IMR-90 (cell line): ENCODE data around the gene GMPPA. TPM values are rescaled to one million over a fixed set of nuclear protein-coding genes. Genes with fewer than 3 reads are reported as not detected.

Experiments
- ATAC-seq: fragments of 200-7000 bp; cut with Tn5 transposase; 2 replicates; pipeline ENCODE4 v1.9.1; 2020; ENCODE audit warnings: low read depth, mild to moderate bottlenecking, moderate library complexity
- BruUV-seq: library from RNA; stranded (reverse); fragments of 400-500 nt; replicated peaks from 2 replicates; lab custom pipeline; 2021; lab: Mats Ljungman, UMichigan
- CTCF ChIA-PET: fragments of 300-600 bp; formaldehyde crosslinking; extraction: SDS; loops from one replicate; lab custom pipeline; 2021; ENCODE audit warnings: antibody characterized with exemption; lab: Yijun Ruan, JAX
- POLR2A ChIA-PET: fragments of 300-600 bp; sonication (Branson Sonifier 250); formaldehyde crosslinking; loops from one replicate; lab custom pipeline; 2022; ENCODE audit warnings: antibody characterized with exemption; ENCODE audit not compliant: unreplicated experiment; lab: Charles Lee
- DNase-seq: peaks from one replicate; pipeline ENCODE4 v3.0.0; 2013
- H2AFZ ChIP-seq: replicated peaks from 2 replicates; pipeline ENCODE3; 2013; ENCODE audit warnings: low read length, mild to moderate bottlenecking; ENCODE audit not compliant: poor library complexity
- H2AK5ac ChIP-seq: 2 replicates; pipeline ENCODE4 v1.6.1; 2013; ENCODE audit warnings: low read depth, low read length, inconsistent platforms
- H2AK9ac ChIP-seq: replicated peaks from 2 replicates; pipeline ENCODE3; 2013; ENCODE audit warnings: mild to moderate bottlenecking, low read depth, low read length, moderate library complexity; ENCODE audit not compliant: poor library complexity
- H2BK120ac ChIP-seq: 2 replicates; pipeline ENCODE4 v1.6.1; 2013; ENCODE audit warnings: low read depth, low read length, inconsistent platforms
- H2BK15ac ChIP-seq: 3 replicates; pipeline ENCODE4 v1.6.1; 2013; ENCODE audit warnings: low read depth, low read length, inconsistent platforms
- H2BK20ac ChIP-seq: 2 replicates; pipeline ENCODE4 v1.6.1; 2013; ENCODE audit warnings: low read depth, mild to moderate bottlenecking, inconsistent platforms, low read length, moderate library complexity
- H2BK5ac ChIP-seq: 2 replicates; pipeline ENCODE4 v1.6.1; 2013; ENCODE audit warnings: mild to moderate bottlenecking, low read depth, low read length, inconsistent platforms; ENCODE audit not compliant: poor library complexity, severe bottlenecking
- H3K14ac ChIP-seq: replicated peaks from 2 replicates; pipeline ENCODE4 v1.6.1; 2013; ENCODE audit warnings: low read depth, low read length, inconsistent platforms
- H3K18ac ChIP-seq: 2 replicates; pipeline ENCODE4 v1.6.1; 2013; ENCODE audit warnings: low read depth, low read length, control low read depth
- H3K23ac ChIP-seq: 2 replicates; pipeline ENCODE4 v1.6.1; 2013; ENCODE audit warnings: low read depth, low read length, inconsistent platforms
- H3K27ac ChIP-seq: 2 replicates; pipeline ENCODE4 v1.5.1; 2013; ENCODE audit warnings: mild to moderate bottlenecking, control low read depth, low read length; ENCODE audit not compliant: insufficient read depth
- H3K27me3 ChIP-seq: 2 replicates; pipeline ENCODE4 v1.6.1; 2013; ENCODE audit warnings: low read length; ENCODE audit not compliant: control insufficient read depth, insufficient read depth
- H3K36me3 ChIP-seq: 2 replicates; pipeline ENCODE4 v1.6.1; 2013; ENCODE audit warnings: low read length, mixed read lengths; ENCODE audit not compliant: control insufficient read depth, insufficient read depth
- H3K4ac ChIP-seq: 2 replicates; pipeline ENCODE4 v1.6.1; 2013; ENCODE audit warnings: low read depth, low read length, inconsistent platforms
- H3K4me1 ChIP-seq: 2 replicates; pipeline ENCODE4 v1.6.1; 2013; ENCODE audit warnings: low read length, mixed read lengths; ENCODE audit not compliant: control insufficient read depth, insufficient read depth
- H3K4me2 ChIP-seq: 2 replicates; pipeline ENCODE4 v1.6.1; 2013; ENCODE audit warnings: low read depth, mild to moderate bottlenecking, control low read depth, low read length, moderate library complexity
- H3K4me3 ChIP-seq: 2 replicates; pipeline ENCODE4 v1.5.1; 2013; ENCODE audit warnings: low read depth, mild to moderate bottlenecking, control low read depth, low read length, moderate library complexity; ENCODE audit not compliant: insufficient read depth
- H3K56ac ChIP-seq: 2 replicates; pipeline ENCODE4 v1.6.1; 2013; ENCODE audit warnings: low read length, inconsistent platforms; ENCODE audit not compliant: insufficient read depth; ENCODE audit errors: extremely low read depth
- H3K79me1 ChIP-seq, 2 experiments: 2 replicates each; pipeline ENCODE4 v1.6.1; 2013; ENCODE audit warnings: low read length in 2 of 2, inconsistent platforms in 1 of 2, low read depth in 1 of 2
- H3K9ac ChIP-seq: 2 replicates; pipeline ENCODE4 v1.6.1; 2013; ENCODE audit warnings: low read depth, low read length, control low read depth
- H3K9me1 ChIP-seq: 2 replicates; pipeline ENCODE4 v1.6.1; 2013; ENCODE audit warnings: low read length, inconsistent platforms; ENCODE audit not compliant: insufficient read depth
- H3K9me3 ChIP-seq: 2 replicates; pipeline ENCODE4 v1.6.1; 2013; ENCODE audit warnings: low read length; ENCODE audit not compliant: control insufficient read depth, insufficient read depth
- H4K20me1 ChIP-seq: 2 replicates; pipeline ENCODE4 v1.6.1; 2013; ENCODE audit warnings: low read length, inconsistent platforms; ENCODE audit not compliant: insufficient read depth
- H4K5ac ChIP-seq: 2 replicates; pipeline ENCODE4 v1.6.1; 2013; ENCODE audit warnings: mild to moderate bottlenecking, low read depth, low read length, control low read depth
- H4K8ac ChIP-seq, 2 experiments: 2 replicates each; pipeline ENCODE4 v1.6.1; 2013; ENCODE audit warnings: low read depth in 2 of 2, low read length in 2 of 2, control low read depth in 1 of 2, inconsistent platforms in 1 of 2
- H4K91ac ChIP-seq: 2 replicates; pipeline ENCODE4 v1.6.1; 2013; ENCODE audit warnings: low read depth, low read length, inconsistent platforms; ENCODE audit not compliant: insufficient read depth
- BHLHE40 ChIP-seq: fragments of 150-350 bp; IDR thresholded peaks from 2 replicates; pipeline ENCODE4 v1.6.1; 2016; ENCODE audit warnings: mild to moderate bottlenecking, low read depth, low read length
- CEBPB ChIP-seq: IDR thresholded peaks from 2 replicates; pipeline ENCODE4 v1.6.1; 2012; ENCODE audit warnings: low read depth, low read length, improper control_type of control experiment
- CHD1 ChIP-seq: IDR thresholded peaks from 2 replicates; pipeline ENCODE4 v1.6.1; 2012; ENCODE audit warnings: low read depth, low read length, improper control_type of control experiment
- ELK1 ChIP-seq: fragments of 150-350 bp; IDR thresholded peaks from 2 replicates; pipeline ENCODE4 v1.6.1; 2016; ENCODE audit warnings: low read depth, mild to moderate bottlenecking, low read length, moderate library complexity, borderline replicate concordance
- FOS ChIP-seq: fragments of 150-350 bp; IDR thresholded peaks from 2 replicates; pipeline ENCODE4 v1.6.1; 2016; ENCODE audit warnings: low read depth, low read length
- MAFK ChIP-seq: IDR thresholded peaks from 2 replicates; pipeline ENCODE4 v1.6.1; 2012; ENCODE audit warnings: low read depth, low read length, improper control_type of control experiment
- MAZ ChIP-seq: IDR thresholded peaks from 2 replicates; pipeline ENCODE4 v1.6.1; 2012; ENCODE audit warnings: low read depth, mild to moderate bottlenecking, low read length, improper control_type of control experiment, moderate library complexity, borderline replicate concordance
- MXI1 ChIP-seq: IDR thresholded peaks from 2 replicates; pipeline ENCODE4 v1.6.1; 2012; ENCODE audit warnings: low read depth, mild to moderate bottlenecking, low read length, moderate library complexity, borderline replicate concordance
- NFE2L2 ChIP-seq: fragments of 150-350 bp; IDR thresholded peaks from 2 replicates; pipeline ENCODE4 v1.6.1; 2016; ENCODE audit warnings: low read depth, mild to moderate bottlenecking, low read length
- POLR2A ChIP-seq: IDR thresholded peaks from 2 replicates; pipeline ENCODE4 v1.6.1; 2012; ENCODE audit warnings: mild to moderate bottlenecking, low read depth, low read length
- RAD21 ChIP-seq: IDR thresholded peaks from 2 replicates; pipeline ENCODE4 v1.6.1; 2012; ENCODE audit warnings: low read length, improper control_type of control experiment
- RCOR1 ChIP-seq: IDR thresholded peaks from 2 replicates; pipeline ENCODE4 v1.6.1; 2012; ENCODE audit warnings: mild to moderate bottlenecking, low read length, improper control_type of control experiment; ENCODE audit not compliant: insufficient replicate concordance
- RFX5 ChIP-seq: IDR thresholded peaks from 2 replicates; pipeline ENCODE4 v1.8.0; 2012; ENCODE audit warnings: low read depth, mild to moderate bottlenecking, low read length, moderate library complexity
- USF2 ChIP-seq: fragments of 150-350 bp; IDR thresholded peaks from 2 replicates; pipeline ENCODE4 v1.6.1; 2017; ENCODE audit warnings: mild to moderate bottlenecking, antibody characterized with exemption, low read length, low read depth
- WGBS, 2 experiments: methylation state at CpG; one replicate each; pipeline versions ENCODE4 v1.1.5 to v1.1.7; 2013; ENCODE audit warnings: missing lambda C conversion rate in 2 of 2; ENCODE audit not compliant: insufficient read length in 1 of 2; ENCODE audit errors: extremely low coverage in 2 of 2; 5-methylcytosine and 5-hydroxymethylcytosine counted together
- dilution Hi-C: fragments of 300-500 bp; cut with HindIII; formaldehyde crosslinking; loops from one replicate; pipeline ENCODE4 v1.14.3; 2018; ENCODE audit warnings: low sequenced_read_pairs; ENCODE audit not compliant: unreplicated experiment
- in situ Hi-C: fragments of 300-500 bp; cut with MboI; formaldehyde crosslinking; loops from 3 replicates; pipeline ENCODE4 v1.14.3; 2019; ENCODE audit warnings: low sequenced_read_pairs, inconsistent platforms, mixed read lengths
- intact Hi-C: fragments of 100-400 bp; cut with micrococcal nuclease; formaldehyde crosslinking; loops from 2 replicates; pipeline ENCODE4 v1.10.0; 2022
- polyA plus RNA-seq, 3 experiments: library from polyadenylated mRNA; depleted of rRNA; stranded (reverse); fragments of >200 nt; gene quantifications; 2 replicates each; pipeline ENCODE4 v1.2.3, GENCODE V29; 2012; ENCODE audit warnings: low replicate concordance in 1 of 3
- total RNA-seq: library from RNA; depleted of rRNA; stranded (reverse); fragments of >200 nt; gene quantifications from 2 replicates; pipeline ENCODE4 v1.2.3, GENCODE V29; 2012

Gene GMPPA
- total and polyA plus RNA-seq, 2 of the 4 experiments (the other 2 are of a cell fraction) = 103 to 134 TPM

- Histone ChIP-seq H3K9ac (no peak overlapping the region; the same call in 1 of the 2 replicates), H2AK9ac (no peak overlapping the region), H4K20me1 (peaks cover 28% of the 10 kb centered on the region), H4K91ac (no peak overlapping the region; the same call in 1 of the 2 replicates), H3K4me3 (no peak overlapping the region), H3K18ac (no peak overlapping the region), H2BK20ac (no peak overlapping the region), H2BK15ac (no peak overlapping the region), H2BK120ac (no peak overlapping the region), H2AK5ac (no peak overlapping the region), H4K5ac (no peak overlapping the region), H2BK5ac (no peak overlapping the region), H3K23ac (no peak overlapping the region), H3K4ac (no peak overlapping the region), H4K8ac (no peak overlapping the region), H3K4me2 (no peak overlapping the region), H3K79me1 (peaks cover 6 to 38% of the 10 kb centered on the region in 2 experiments; a peak in 3 of 4 replicates), H3K56ac (no peak overlapping the region), H3K27me3 (no peaks in the 10 kb centered on the region; the same call in 1 of the 2 replicates), H3K9me3 (no peaks in the 10 kb centered on the region), H3K9me1 (0 out of 2 replicates have a peak, but pooled peaks cover 2% of the 10 kb centered on the region), H3K36me3 (peaks cover 26% of the 10 kb centered on the region), H3K27ac (peak overlapping the region; percentile 22; the same call in 1 of the 2 replicates), H2AFZ (peak overlapping the region; percentile 48), H3K14ac (no peak overlapping the region), H3K4me1 (peaks cover 24% of the 10 kb centered on the region)
- intact Hi-C loops (no loop called here), in situ Hi-C loops (no loop called here), dilution Hi-C loops (no loop called here)
- ChIA-PET CTCF (interaction anchor here (0.6 kb wide), 1 partner anchor 9 kb away, joined by 3 read pairs; no protein-coding TSS in a partner anchor), POLR2A (no interaction called here)
- 90% methylated on average over 23 of the region's 32 CpGs; no CpG with 5 or more reads in 1 of the 2 experiments for WGBS, 2 experiments
- TSS peak; percentile 69 for BruUV-seq
- DNase-seq (no peak), ATAC-seq (no peak)
- TF ChIP-seq RFX5 (no peak), BHLHE40 (no peak), MAFK (no peak), MAZ (no peak), FOS (no peak), USF2 (no peak), MXI1 (no peak), RAD21 (no peak), NFE2L2 (no peak), ELK1 (no peak), RCOR1 (no peak), POLR2A (no peak), CHD1 (no peak), CEBPB (no peak)
Measured at GRCh38 chr2:219538956-219539788, 40.5 kb downstream of the GMPPA start.
